HG02623 (cell line): ENCODE results near the gene HBG2.
"Not testable (repeated sequence)": the region's sequence is repeated elsewhere in the genome, so short reads cannot be mapped to it uniquely, and the experiment has no call there.

Experiments used
- ATAC-seq: cut with Tn5 transposase; IDR thresholded peaks from one replicate; pipeline ENCODE4 v1.9.1; 2021; ENCODE audit warnings: moderate library complexity; ENCODE audit not compliant: unreplicated experiment

The HBG2 gene

GRCh38 chr11:5250543-5251204, 3.9 kb downstream of the HBG2 start:
- no peak for ATAC-seq

- ATAC-seq = not testable (repeated sequence)
Observed at GRCh38 chr11:5249807-5250396, 4.7 kb downstream of the HBG2 start, which contains the start of gene HBG1. Gene HBG1 (minus strand): TSS chr11:5249857. CDS start chr11:5249804, 53 bp downstream.

GRCh38 chr11:5248498-5248897, 6.1 kb downstream of the HBG2 start:
- ATAC-seq = not testable (repeated sequence)

GRCh38 chr11:5247472-5248192, 6.9 kb downstream of the HBG2 start:
- no peak for ATAC-seq

GRCh38 chr11:5246772-5247471, 7.7 kb downstream of the HBG2 start:
- no peak for ATAC-seq

- ATAC-seq = no peak
Observed at GRCh38 chr11:5245155-5245554, 9.4 kb downstream of the HBG2 start.

GRCh38 chr11:5243816-5244180, 10.8 kb downstream of the HBG2 start:
- ATAC-seq = no peak

GRCh38 chr11:5242933-5243815, 11.4 kb downstream of the HBG2 start:
- no peak for ATAC-seq

GRCh38 chr11:5242208-5242607, 12.4 kb downstream of the HBG2 start:
- ATAC-seq = no peak

- no peak for ATAC-seq
Observed at GRCh38 chr11:5241458-5241857, 13.1 kb downstream of the HBG2 start.

- ATAC-seq = no peak
Observed at GRCh38 chr11:5240458-5240857, 14.1 kb downstream of the HBG2 start.

GRCh38 chr11:5240056-5240455, 14.5 kb downstream of the HBG2 start:
- no peak for ATAC-seq

- ATAC-seq = no peak
Observed at GRCh38 chr11:5239046-5239445, 15.5 kb downstream of the HBG2 start.

GRCh38 chr11:5238486-5238885, 16.1 kb downstream of the HBG2 start:
- ATAC-seq = no peak

GRCh38 chr11:5237420-5237819, 17.2 kb downstream of the HBG2 start:
- no peak for ATAC-seq

GRCh38 chr11:5235364-5236095, 19.1 kb downstream of the HBG2 start:
- no peak for ATAC-seq

- ATAC-seq = peak; percentile 57
Observed at GRCh38 chr11:5234381-5234834, 20.2 kb downstream of the HBG2 start, which contains the start of gene HBD. Gene HBD (minus strand): TSS chr11:5234483. CDS start chr11:5234433, 50 bp downstream.

- no peak for ATAC-seq
Observed at GRCh38 chr11:5233307-5233706, 21.3 kb downstream of the HBG2 start.

GRCh38 chr11:5232821-5233220, 21.8 kb downstream of the HBG2 start:
- ATAC-seq = no peak

GRCh38 chr11:5232176-5232575, 22.4 kb downstream of the HBG2 start:
- ATAC-seq = no peak
